ENCODE data around the gene CD101. TPM values are rescaled to one million over a fixed set of nuclear protein-coding genes. Genes with fewer than 3 reads are reported as not detected.

Gene CD101
- total RNA-seq = 1 to 10 TPM; 2.0 to 3.0 TPM

- Mint-ChIP-seq H3K9me3 (peaks cover 3 to 4% of the 10 kb centered on the region in 2 donors), H3K4me3 (peak within 1 kb of the TSS; percentile 46 to 76)
Observed at GRCh38 chr1:117001254-117001927, at the start of gene CD101. CD101 (plus strand) TSS chr1:117001760; CDS start chr1:117001818, 58 bp downstream.

GRCh38 chr1:116952738-116953275 is 48.8 kb upstream of the CD101 start:
- no peaks in the 10 kb centered on the region for H3K27me3 Mint-ChIP-seq (ENCODE audit: low read depth)
- no peaks in the 10 kb centered on the region for H3K4me1 Mint-ChIP-seq (ENCODE audit: low read depth)
- H3K27ac Mint-ChIP-seq = no peak overlapping the region
- no peaks in the 10 kb centered on the region for H3K36me3 Mint-ChIP-seq (ENCODE audit: insufficient read depth in 2 of 2)
- no peak for DNase-seq
- no peak overlapping the region for H3K4me3 Mint-ChIP-seq
- no peaks in the 10 kb centered on the region for H3K9me3 Mint-ChIP-seq
- no peak for ATAC-seq (replicated peaks in 1 of 2)

More at GRCh38 chr1:117001254-117001927, at the start of gene CD101:
- Mint-ChIP-seq H3K4me1 (ENCODE audit: low read depth) (peaks cover 53% of the 10 kb centered on the region), H3K27ac (peak within 1 kb of the TSS; percentile 74), H3K27me3 (ENCODE audit: low read depth) (no peaks in the 10 kb centered on the region), H3K36me3 (ENCODE audit: insufficient read depth in 2 of 2) (peaks cover 4 to 5% of the 10 kb centered on the region in 2 donors)
- DNase-seq (peak; percentile 60 to 61), ATAC-seq (replicated peaks in 1 of 2) (peak; percentile 96)

- DNase-seq (no peak), ATAC-seq (replicated peaks in 1 of 2) (no peak)
- Mint-ChIP-seq H3K36me3 (ENCODE audit: insufficient read depth in 2 of 2) (no peaks in the 10 kb centered on the region), H3K9me3 (no peaks in the 10 kb centered on the region), H3K4me3 (no peak overlapping the region), H3K4me1 (ENCODE audit: low read depth) (no peaks in the 10 kb centered on the region), H3K27ac (no peak overlapping the region), H3K27me3 (ENCODE audit: low read depth) (no peaks in the 10 kb centered on the region)
Observed at GRCh38 chr1:116954440-116954839, 47.1 kb upstream of the CD101 start.

GRCh38 chr1:116956378-116956777 is 45.2 kb upstream of the CD101 start:
- ATAC-seq (replicated peaks in 1 of 2) (no peak), DNase-seq (no peak)
- no peak overlapping the region for H3K27ac Mint-ChIP-seq
- H3K4me3 Mint-ChIP-seq = no peak overlapping the region
- no peaks in the 10 kb centered on the region for H3K4me1 Mint-ChIP-seq (ENCODE audit: low read depth)
- H3K9me3 Mint-ChIP-seq = no peaks in the 10 kb centered on the region
- H3K36me3 Mint-ChIP-seq (ENCODE audit: insufficient read depth in 2 of 2) = no peaks in the 10 kb centered on the region
- no peaks in the 10 kb centered on the region for H3K27me3 Mint-ChIP-seq (ENCODE audit: low read depth)

- Mint-ChIP-seq H3K27me3 (ENCODE audit: low read depth) (no peaks in the 10 kb centered on the region), H3K4me1 (ENCODE audit: low read depth) (no peaks in the 10 kb centered on the region), H3K4me3 (no peak overlapping the region), H3K9me3 (no peaks in the 10 kb centered on the region), H3K36me3 (ENCODE audit: insufficient read depth in 2 of 2) (no peaks in the 10 kb centered on the region), H3K27ac (no peak overlapping the region)
- no peak for DNase-seq
- no peak for ATAC-seq (replicated peaks in 1 of 2)
Observed at GRCh38 chr1:116957646-116958045, 43.9 kb upstream of the CD101 start.

- H3K27me3 Mint-ChIP-seq (ENCODE audit: low read depth) = no peaks in the 10 kb centered on the region
- no peaks in the 10 kb centered on the region for H3K9me3 Mint-ChIP-seq
- H3K4me1 Mint-ChIP-seq (ENCODE audit: low read depth) = no peaks in the 10 kb centered on the region
- H3K36me3 Mint-ChIP-seq (ENCODE audit: insufficient read depth in 2 of 2) = no peaks in the 10 kb centered on the region
- H3K4me3 Mint-ChIP-seq = no peak overlapping the region
- DNase-seq (no peak), ATAC-seq (replicated peaks in 1 of 2) (no peak)
- H3K27ac Mint-ChIP-seq = no peak overlapping the region
Observed at GRCh38 chr1:116958110-116958509, 43.5 kb upstream of the CD101 start.

- no peak overlapping the region for H3K27ac Mint-ChIP-seq
- no peak overlapping the region for H3K4me3 Mint-ChIP-seq
- no peaks in the 10 kb centered on the region for H3K27me3 Mint-ChIP-seq (ENCODE audit: low read depth)
- ATAC-seq (replicated peaks in 1 of 2) (no peak), DNase-seq (no peak)
- H3K36me3 Mint-ChIP-seq (ENCODE audit: insufficient read depth in 2 of 2) = no peaks in the 10 kb centered on the region
- H3K4me1 Mint-ChIP-seq (ENCODE audit: low read depth) = no peaks in the 10 kb centered on the region
- H3K9me3 Mint-ChIP-seq = no peaks in the 10 kb centered on the region
Observed at GRCh38 chr1:116958977-116959376, 42.6 kb upstream of the CD101 start.

GRCh38 chr1:116961606-116962005 is 40.0 kb upstream of the CD101 start:
- Mint-ChIP-seq H3K36me3 (ENCODE audit: insufficient read depth in 2 of 2) (peaks cover 0 to 6% of the 10 kb centered on the region in 2 donors), H3K4me3 (no peak overlapping the region), H3K9me3 (no peaks in the 10 kb centered on the region), H3K4me1 (ENCODE audit: low read depth) (no peaks in the 10 kb centered on the region), H3K27ac (no peak overlapping the region), H3K27me3 (ENCODE audit: low read depth) (no peaks in the 10 kb centered on the region)
- DNase-seq = no peak
- ATAC-seq (replicated peaks in 1 of 2) = no peak

GRCh38 chr1:116962987-116963639 is 38.4 kb upstream of the CD101 start:
- H3K36me3 Mint-ChIP-seq (ENCODE audit: insufficient read depth in 2 of 2) = peaks cover 0 to 8% of the 10 kb centered on the region in 2 donors
- no peak overlapping the region for H3K27ac Mint-ChIP-seq
- peak in 1 of 2 donors; percentile 27 for ATAC-seq (replicated peaks in 1 of 2)
- H3K27me3 Mint-ChIP-seq (ENCODE audit: low read depth) = no peaks in the 10 kb centered on the region
- H3K4me3 Mint-ChIP-seq = no peak overlapping the region
- no peaks in the 10 kb centered on the region for H3K4me1 Mint-ChIP-seq (ENCODE audit: low read depth)
- H3K9me3 Mint-ChIP-seq = no peaks in the 10 kb centered on the region
- no peak for DNase-seq

- no peaks in the 10 kb centered on the region for H3K27me3 Mint-ChIP-seq (ENCODE audit: low read depth)
- no peak for DNase-seq
- H3K9me3 Mint-ChIP-seq = peaks cover 0 to 3% of the 10 kb centered on the region in 2 donors
- H3K4me1 Mint-ChIP-seq (ENCODE audit: low read depth) = no peaks in the 10 kb centered on the region
- H3K4me3 Mint-ChIP-seq = no peak overlapping the region
- peaks cover 0 to 10% of the 10 kb centered on the region in 2 donors for H3K36me3 Mint-ChIP-seq (ENCODE audit: insufficient read depth in 2 of 2)
- no peak for ATAC-seq (replicated peaks in 1 of 2)
- no peak overlapping the region for H3K27ac Mint-ChIP-seq
Observed at GRCh38 chr1:116966791-116967190, 34.8 kb upstream of the CD101 start.

GRCh38 chr1:116968724-116969123 is 32.8 kb upstream of the CD101 start:
- no peak overlapping the region for H3K4me3 Mint-ChIP-seq
- no peak for ATAC-seq (replicated peaks in 1 of 2)
- peaks cover 0 to 10% of the 10 kb centered on the region in 2 donors for H3K36me3 Mint-ChIP-seq (ENCODE audit: insufficient read depth in 2 of 2)
- H3K4me1 Mint-ChIP-seq (ENCODE audit: low read depth) = no peaks in the 10 kb centered on the region
- H3K27me3 Mint-ChIP-seq (ENCODE audit: low read depth) = no peaks in the 10 kb centered on the region
- H3K27ac Mint-ChIP-seq = peak overlapping the region; percentile 47
- peaks cover 0 to 3% of the 10 kb centered on the region in 2 donors for H3K9me3 Mint-ChIP-seq
- no peak for DNase-seq

- peaks cover 3 to 13% of the 10 kb centered on the region in 2 donors for H3K36me3 Mint-ChIP-seq (ENCODE audit: insufficient read depth in 2 of 2)
Observed at GRCh38 chr1:116971258-116971860, 30.2 kb upstream of the CD101 start.

GRCh38 chr1:116971965-116972673 is 29.4 kb upstream of the CD101 start:
- Mint-ChIP-seq H3K4me3 (no peak overlapping the region), H3K36me3 (ENCODE audit: insufficient read depth in 2 of 2) (peaks cover 3 to 13% of the 10 kb centered on the region in 2 donors), H3K27ac (peak overlapping the region; percentile 31), H3K9me3 (peaks cover 0 to 3% of the 10 kb centered on the region in 2 donors), H3K4me1 (ENCODE audit: low read depth) (no peaks in the 10 kb centered on the region), H3K27me3 (ENCODE audit: low read depth) (no peaks in the 10 kb centered on the region)
- no peak for ATAC-seq (replicated peaks in 1 of 2)
- no peak for DNase-seq

More at GRCh38 chr1:116971258-116971860, 30.2 kb upstream of the CD101 start:
- Mint-ChIP-seq H3K9me3 (peaks cover 0 to 3% of the 10 kb centered on the region in 2 donors), H3K4me3 (no peak overlapping the region), H3K27ac (no peak overlapping the region), H3K4me1 (ENCODE audit: low read depth) (no peaks in the 10 kb centered on the region), H3K27me3 (ENCODE audit: low read depth) (no peaks in the 10 kb centered on the region)
- DNase-seq = no peak
- ATAC-seq (replicated peaks in 1 of 2) = no peak
